HepG2 (cell line): Measurements from ENCODE around the gene CEACAM16. TPM values are rescaled to one million over a fixed set of nuclear protein-coding genes. Genes with fewer than 3 reads are reported as not detected.

Experiments used
- ATAC-seq: fragments of 200-7000 bp; cut with Tn5 transposase; 3 replicates; pipeline ENCODE4 v1.9.1; 2020; ENCODE audit warnings: mild to moderate bottlenecking, moderate library complexity
- BruUV-seq: library from RNA; stranded (reverse); fragments of 400-500 nt; replicated peaks from 2 replicates; lab custom pipeline; 2021; lab: Mats Ljungman, UMichigan
- CTCF ChIA-PET: fragments of 300-600 bp; formaldehyde crosslinking; extraction: SDS; loops from one replicate; lab custom pipeline; 2021; ENCODE audit warnings: low total read pairs, inconsistent platforms, low intra/inter-chr PET ratio; lab: Yijun Ruan, JAX
- POLR2A ChIA-PET: fragments of 350-600 bp; sonication (Branson Sonifier 250); formaldehyde crosslinking; loops from one replicate; lab custom pipeline; 2020; ENCODE audit warnings: antibody characterized with exemption, inconsistent platforms; lab: Yijun Ruan, JAX
- DNase-seq: peaks from one replicate; pipeline ENCODE4 v3.0.0-alpha.2; 2015; ENCODE audit warnings: low spot score
- FAIRE-seq: peaks from 3 replicates; lab custom pipeline; 2011; peaks lifted over from hg19 to GRCh38; lab: Jason Lieb, UNC
- H2AFZ ChIP-seq: one replicate; pipeline ENCODE4 v1.6.1; 2011; ENCODE audit warnings: low read length, inconsistent platforms
- H3K27ac ChIP-seq: fragments of 300-600 bp; 3 replicates; pipeline ENCODE4 v1.8.0; 2011; ENCODE audit warnings: mixed run types, mild to moderate bottlenecking, mixed read lengths, low read length, inconsistent platforms; ENCODE audit not compliant: insufficient read depth; ENCODE audit errors: extremely low read length
- H3K27me3 ChIP-seq, 2 experiments: fragments of 200-600 bp in 1 of 2; 2 replicates in 1 of 2; 3 replicates in 1 of 2; pipeline versions ENCODE4 v1.6.0 to v1.8.0; 2011; ENCODE audit warnings: low read length in 2 of 2, mild to moderate bottlenecking in 2 of 2, moderate library complexity in 2 of 2, inconsistent platforms in 1 of 2; ENCODE audit not compliant: insufficient read depth in 2 of 2, control insufficient read depth in 1 of 2
- H3K36me3 ChIP-seq, 2 experiments: fragments of 200-600 bp in 1 of 2; replicated peaks in 1 of 2; 2 replicates in 1 of 2; 3 replicates in 1 of 2; pipeline versions ENCODE4 v1.5.1 to v1.8.0; 2011; ENCODE audit warnings: low read length in 2 of 2, inconsistent platforms in 1 of 2; ENCODE audit not compliant: insufficient read depth in 2 of 2, control insufficient read depth in 1 of 2
- H3K4me1 ChIP-seq: 2 replicates; pipeline ENCODE4 v1.5.1; 2012; ENCODE audit warnings: low read length, inconsistent platforms; ENCODE audit not compliant: insufficient read depth
- H3K4me2 ChIP-seq: 2 replicates; pipeline ENCODE4 v1.6.0; 2011; ENCODE audit warnings: low read depth, low read length, inconsistent platforms
- H3K4me3 ChIP-seq, 3 experiments: fragments of 200-600 bp in 1 of 3; sonication (generic), shearing (Covaris generic) in 1 of 3; replicated peaks in 1 of 3; 2 replicates each; pipeline ENCODE4 v1.5.1; 2011 to 2016; ENCODE audit warnings: low read length in 3 of 3, inconsistent platforms in 2 of 3, low read depth in 2 of 3, mild to moderate bottlenecking in 2 of 3, control low read depth in 1 of 3, mixed read lengths in 1 of 3; ENCODE audit not compliant: insufficient read depth in 1 of 3
- H3K79me2 ChIP-seq: one replicate; pipeline ENCODE4 v1.6.1; 2011; ENCODE audit warnings: low read length, inconsistent platforms; ENCODE audit not compliant: insufficient read depth
- H3K9ac ChIP-seq: 2 replicates; pipeline ENCODE4 v1.6.0; 2011; ENCODE audit warnings: mild to moderate bottlenecking, low read depth, low read length, inconsistent platforms; ENCODE audit not compliant: insufficient read depth
- H3K9me3 ChIP-seq: 2 replicates; pipeline ENCODE4 v1.5.1; 2012; ENCODE audit warnings: mild to moderate bottlenecking, low read length
- H4K20me1 ChIP-seq: 2 replicates; pipeline ENCODE4 v1.6.0; 2011; ENCODE audit warnings: inconsistent platforms, mild to moderate bottlenecking, low read length, moderate library complexity; ENCODE audit not compliant: insufficient read depth
- BCL6 ChIP-seq: IDR thresholded peaks from 2 replicates; pipeline ENCODE4 v1.6.1; 2016; ENCODE audit warnings: missing genetic modification reagents, missing compliant biosample characterization
- CSRNP1 ChIP-seq: sonication (generic); formaldehyde crosslinking; IDR thresholded peaks from 2 replicates; pipeline ENCODE4 v1.8.1; 2023; ENCODE audit warnings: mild to moderate bottlenecking, missing genetic modification reagents
- FOXP1 ChIP-seq, 2 experiments: fragments of 450-650 bp in 1 of 2; IDR thresholded peaks; 2 replicates each; pipeline ENCODE4 v1.6.1; 2017 to 2018; ENCODE audit warnings: antibody characterized with exemption in 1 of 2
- HBP1 ChIP-seq: IDR thresholded peaks from 2 replicates; pipeline ENCODE4 v1.6.1; 2016; ENCODE audit warnings: low read depth, control low read depth
- KAT2B ChIP-seq: fragments of 150-350 bp; IDR thresholded peaks from 2 replicates; pipeline ENCODE4 v1.6.1; 2014; ENCODE audit warnings: low read depth, low read length, borderline replicate concordance
- MED1 ChIP-seq: sonication (generic); formaldehyde crosslinking; IDR thresholded peaks from 2 replicates; pipeline ENCODE4 v1.4.0; 2020; ENCODE audit warnings: missing genetic modification reagents
- NR2F6 ChIP-seq, 2 experiments: IDR thresholded peaks; 2 replicates each; pipeline ENCODE4 v1.6.1; 2016; ENCODE audit warnings: antibody characterized with exemption in 1 of 2, mild to moderate bottlenecking in 1 of 2
- PATZ1 ChIP-seq: sonication (generic); formaldehyde crosslinking; IDR thresholded peaks from 2 replicates; pipeline ENCODE4 v1.4.0; 2020; ENCODE audit warnings: missing genetic modification reagents
- REL ChIP-seq: sonication (generic); formaldehyde crosslinking; conservative IDR thresholded peaks from 2 replicates; pipeline ENCODE4 v1.8.0; 2022; ENCODE audit warnings: mild to moderate bottlenecking, missing genetic modification reagents, moderate library complexity
- SATB2 ChIP-seq: sonication (generic); formaldehyde crosslinking; IDR thresholded peaks from 2 replicates; pipeline ENCODE4 v1.5.0; 2020; ENCODE audit warnings: missing genetic modification reagents
- TFE3 ChIP-seq: IDR thresholded peaks from 2 replicates; pipeline ENCODE4 v1.6.1; 2016
- YEATS2 ChIP-seq: sonication (generic); formaldehyde crosslinking; IDR thresholded peaks from 2 replicates; pipeline ENCODE4 v1.4.0; 2020; ENCODE audit warnings: missing genetic modification reagents, borderline replicate concordance
- ZFP37 ChIP-seq: sonication (generic); formaldehyde crosslinking; IDR thresholded peaks from 2 replicates; pipeline ENCODE4 v1.4.0; 2020; ENCODE audit warnings: missing genetic modification reagents, borderline replicate concordance
- ZNF562 ChIP-seq: sonication (generic); formaldehyde crosslinking; IDR thresholded peaks from 2 replicates; pipeline ENCODE4 v1.8.0; 2022; ENCODE audit warnings: missing genetic modification reagents, borderline replicate concordance
- ZNF790 ChIP-seq: sonication (generic); formaldehyde crosslinking; IDR thresholded peaks from 2 replicates; pipeline ENCODE4 v1.8.0; 2022; ENCODE audit warnings: missing genetic modification reagents, mild to moderate bottlenecking, borderline replicate concordance
- ZSCAN31 ChIP-seq: sonication (generic); formaldehyde crosslinking; IDR thresholded peaks from 2 replicates; pipeline ENCODE4 v1.5.0; 2020; ENCODE audit warnings: low read depth, mild to moderate bottlenecking, missing genetic modification reagents
- WGBS: methylation state at CpG from one replicate; pipeline ENCODE4 v1.1.6; 2017; ENCODE audit warnings: low lambda C conversion rate; 5-methylcytosine and 5-hydroxymethylcytosine counted together
- in situ Hi-C: cut with HindIII; loops from 2 replicates; pipeline ENCODE4 v1.10.0; 2017; ENCODE audit warnings: low pct_unique_long_range_greater_than_20kb; ENCODE audit not compliant: extremely low pct_ligation_motif_present
- intact Hi-C: fragments of 100-400 bp; cut with micrococcal nuclease; formaldehyde crosslinking; loops from one replicate; pipeline ENCODE4 v1.10.0; 2022; ENCODE audit not compliant: unreplicated experiment
- polyA plus RNA-seq, 8 experiments: library from polyadenylated mRNA; depleted of rRNA in 3 of 8; stranded (reverse) in 7 of 8; unstranded in 1 of 8; fragments of >200 nt; fragmentation: Illumina TruSeq in 4 of 8; extraction: Trizol in 4 of 8; gene quantifications; 2 replicates each; pipeline versions ENCODE4 v1.2.1 to v1.2.3, GENCODE V29; 2011 to 2016; ENCODE audit warnings: low read depth in 4 of 8, missing spikeins in 1 of 8, mixed read lengths in 1 of 8; ENCODE audit not compliant: insufficient read depth in 1 of 8
- total RNA-seq, 5 experiments: library from RNA; depleted of rRNA; stranded (reverse); fragments of >200 nt; fragmentation: Illumina TruSeq; extraction: Trizol; gene quantifications; 2 replicates each; pipeline ENCODE4 v1.2.3, GENCODE V29; 2016; ENCODE audit warnings: low read depth in 1 of 5

Gene CEACAM16
- total and polyA plus RNA-seq, 2 of the 13 experiments (the other 11 are each of a cell fraction or from before 2014, with no cell fraction given): not detected

GRCh38 chr19:44738603-44739558 is 39.9 kb downstream of the CEACAM16 start:
- no peak overlapping the region for H2AFZ ChIP-seq
- TF ChIP-seq ZFP37 (no peak), FOXP1 (IDR thresholded peaks at IDR 0.05) (no peak), FOXP1 (CRISPR knock-in tag; IDR thresholded peaks at IDR 0.05) (0 out of 2 replicates have a peak, but pooled peaks have one; percentile 22), SATB2 (no peak), PATZ1 (peak; percentile 80; the same call in 1 of the 2 replicates), KAT2B (no peak), TFE3 (CRISPR knock-in tag) (0 out of 2 replicates have a peak, but pooled peaks have one; percentile 22), BCL6 (CRISPR knock-in tag) (peak; percentile 55), ZNF790 (CRISPR knock-in tag) (no peak), HBP1 (CRISPR knock-in tag) (no peak), YEATS2 (CRISPR knock-in tag) (peak; percentile 49; the same call in 1 of the 2 replicates), CSRNP1 (no peak), REL (no peak), ZNF562 (no peak), ZSCAN31 (no peak), NR2F6 (IDR thresholded peaks at IDR 0.05) (peak; percentile 68; the same call in 1 of the 2 replicates), NR2F6 (CRISPR knock-in tag; IDR thresholded peaks at IDR 0.05) (peak; percentile 77), MED1 (CRISPR knock-in tag) (peak; percentile 46; the same call in 1 of the 2 replicates)

More at GRCh38 chr19:44738603-44739558, 39.9 kb downstream of the CEACAM16 start:
- Histone ChIP-seq H3K79me2 (no peaks in the 10 kb centered on the region), H3K9me3 (no peaks in the 10 kb centered on the region), H3K4me2 (peak overlapping the region; percentile 53), H3K4me1 (peaks cover 89% of the 10 kb centered on the region), H3K4me3 (peak overlapping the region in 1 of 3 experiments; percentile 9; a peak in 1 of 6 replicates), H3K27me3 (no peaks in the 10 kb centered on the region), H3K36me3 (no peaks in the 10 kb centered on the region), H3K27ac (no peak overlapping the region), H4K20me1 (no peaks in the 10 kb centered on the region), H3K9ac (no peak overlapping the region)
- no TSS peak for BruUV-seq
- FAIRE-seq (no peak), DNase-seq (peak; percentile 62), ATAC-seq (peak; percentile 35)
- ChIA-PET POLR2A (interaction anchor here (0.7 to 4.0 kb wide), 6 partner anchors 10 to 107 kb away, joined by 3 to 45 read pairs (median 5); partner anchors contain the start of gene NECTIN2), CTCF (no interaction called here)
- WGBS: 26% methylated on average over 8 of the region's 11 CpGs
- in situ Hi-C loops (no loop called here), intact Hi-C loops (no loop called here)
